ENCODE measurements around the gene MFSD6L. TPM values are rescaled to one million over a fixed set of nuclear protein-coding genes. Genes with fewer than 3 reads are reported as not detected.

The MFSD6L gene
- total RNA-seq, 4 donors from 2014 or later: 2.4 to 18.6 (median 11.8) TPM

GRCh38 chr17:8798176-8798845, 854 bp downstream of the MFSD6L start:
- peak overlapping the region in 2 of 3 donors; percentile 15 to 32 for H3K4me3 ChIP-seq (replicated peaks in 1 of 3)
- H3K9me3 ChIP-seq: no peaks in the 10 kb centered on the region
- WGBS, 2 donors: 70 to 77% methylated on average over 7 to 22 of the region's 23 CpGs
- peak overlapping the region in 2 of 3 donors; percentile 71 to 83 for H3K27ac ChIP-seq
- DNase-seq: no peak
- TF ChIP-seq CTCF (IDR thresholded peaks at IDR 0.05) (no peak), POLR2A (IDR thresholded peaks at IDR 0.05) (no peak)
- intact Hi-C loops (cut with DNase I): no loop called here
- H3K27me3 ChIP-seq: no peaks in the 10 kb centered on the region
- H3K4me1 ChIP-seq: peaks cover 12 to 13% of the 10 kb centered on the region in 2 donors
- no peaks in the 10 kb centered on the region for H3K36me3 ChIP-seq

- WGBS, 2 donors: 92% methylated on average over 8 to 11 of the region's 14 CpGs
- DNase-seq: no peak
- Histone ChIP-seq H3K4me1 (peaks cover 7 to 12% of the 10 kb centered on the region in 2 donors), H3K27ac (no peak overlapping the region), H3K9me3 (no peaks in the 10 kb centered on the region), H3K4me3 (replicated peaks in 1 of 3) (no peak overlapping the region), H3K36me3 (no peaks in the 10 kb centered on the region), H3K27me3 (no peaks in the 10 kb centered on the region)
- intact Hi-C loops (cut with DNase I): no loop called here
- TF ChIP-seq CTCF (IDR thresholded peaks at IDR 0.05) (no peak), POLR2A (IDR thresholded peaks at IDR 0.05) (no peak)
Observed at GRCh38 chr17:8797621-8798175, 1.5 kb downstream of the MFSD6L start.

- peaks cover 2 to 8% of the 10 kb centered on the region in 2 donors for H3K4me1 ChIP-seq
- no peaks in the 10 kb centered on the region for H3K27me3 ChIP-seq
- no peak for DNase-seq
- no peak for TF ChIP-seq CTCF (IDR thresholded peaks at IDR 0.05)
- no peak for TF ChIP-seq POLR2A (IDR thresholded peaks at IDR 0.05)
- H3K27ac ChIP-seq: no peak overlapping the region
- H3K4me3 ChIP-seq (replicated peaks in 1 of 3): no peak overlapping the region
- H3K36me3 ChIP-seq: no peaks in the 10 kb centered on the region
- no peaks in the 10 kb centered on the region for H3K9me3 ChIP-seq
- 59 to 72% methylated on average over 7 of the region's 7 CpGs for WGBS, 2 donors
- intact Hi-C loops (cut with DNase I): no loop called here
Observed at GRCh38 chr17:8794636-8795035, 4.5 kb downstream of the MFSD6L start.

GRCh38 chr17:8793649-8794048, 5.5 kb downstream of the MFSD6L start:
- Histone ChIP-seq H3K36me3 (no peaks in the 10 kb centered on the region), H3K4me1 (peaks cover 0 to 3% of the 10 kb centered on the region in 2 donors), H3K4me3 (replicated peaks in 1 of 3) (no peak overlapping the region), H3K27ac (no peak overlapping the region), H3K27me3 (no peaks in the 10 kb centered on the region), H3K9me3 (no peaks in the 10 kb centered on the region)
- 73 to 75% methylated on average over 2 of the region's 2 CpGs for WGBS, 2 donors
- no peak for TF ChIP-seq POLR2A (IDR thresholded peaks at IDR 0.05)
- no peak for TF ChIP-seq CTCF (IDR thresholded peaks at IDR 0.05)
- intact Hi-C loops (cut with DNase I): no loop called here
- no peak for DNase-seq

- 66 to 76% methylated on average over 6 of the region's 6 CpGs for WGBS, 2 donors
- intact Hi-C loops (cut with DNase I): no loop called here
- Histone ChIP-seq H3K36me3 (no peaks in the 10 kb centered on the region), H3K4me1 (no peaks in the 10 kb centered on the region), H3K27me3 (no peaks in the 10 kb centered on the region), H3K4me3 (replicated peaks in 1 of 3) (no peak overlapping the region), H3K9me3 (no peaks in the 10 kb centered on the region), H3K27ac (no peak overlapping the region)
- no peak for DNase-seq
- TF ChIP-seq CTCF (IDR thresholded peaks at IDR 0.05) (no peak), POLR2A (IDR thresholded peaks at IDR 0.05) (no peak)
Observed at GRCh38 chr17:8792646-8793045, 6.5 kb downstream of the MFSD6L start.
